Muscle of leg (tissue), 11 donors: Measurements from ENCODE around the gene SLFN5. TPM values are rescaled to one million over a fixed set of nuclear protein-coding genes. Genes with fewer than 3 reads are reported as not detected.
A peak's percentile ranks its signal among the peaks of the same experiment; 100 is the strongest.

ENCODE experiments used
- DNase-seq: peaks from one replicate; pipeline ENCODE4 v3.0.0; 2013
- H3K27ac ChIP-seq: one replicate; pipeline ENCODE4 v1.5.1; 2013; ENCODE audit warnings: mild to moderate bottlenecking, low read length, control low read depth
- H3K27me3 ChIP-seq: one replicate; pipeline ENCODE4 v1.6.1; 2013; ENCODE audit warnings: low read length; ENCODE audit not compliant: control insufficient read depth, insufficient read depth
- H3K36me3 ChIP-seq: one replicate; pipeline ENCODE4 v1.6.1; 2013; ENCODE audit warnings: low read length; ENCODE audit not compliant: control insufficient read depth, insufficient read depth
- H3K4me1 ChIP-seq: one replicate; pipeline ENCODE4 v1.6.1; 2013; ENCODE audit warnings: low read length; ENCODE audit not compliant: control insufficient read depth, insufficient read depth
- H3K4me3 ChIP-seq: one replicate; pipeline ENCODE4 v1.5.1; 2013; ENCODE audit warnings: low read length, control low read depth
- H3K9me3 ChIP-seq: replicated peaks from 2 replicates; pipeline ENCODE4 v1.6.1; 2013; ENCODE audit warnings: low read depth, low read length; ENCODE audit not compliant: control insufficient read depth
- WGBS: methylation state at CpG from one replicate; pipeline ENCODE4 v1.1.5; 2013; ENCODE audit warnings: missing lambda C conversion rate; ENCODE audit not compliant: insufficient coverage; 5-methylcytosine and 5-hydroxymethylcytosine counted together
- polyA plus RNA-seq, 8 donors: library from polyadenylated mRNA; unstranded; fragments of 120-200 nt; gene quantifications; one replicate each; pipeline versions ENCODE4 v1.2.1 to v1.2.3, GENCODE V29; 2013; ENCODE audit warnings: inconsistent platforms in 1 of 8, low replicate concordance in 1 of 8; ENCODE audit not compliant: insufficient read length in 8 of 8, insufficient read depth in 1 of 8
- total RNA-seq: library from RNA; stranded (reverse); fragments of 120-200 nt; gene quantifications from one replicate; pipeline ENCODE4 v1.2.4, GENCODE V29; 2013

SLFN5 gene
- total and polyA plus RNA-seq, 9 donors, result 2.6 to 8.9 (median 4.9) TPM

DNA sequence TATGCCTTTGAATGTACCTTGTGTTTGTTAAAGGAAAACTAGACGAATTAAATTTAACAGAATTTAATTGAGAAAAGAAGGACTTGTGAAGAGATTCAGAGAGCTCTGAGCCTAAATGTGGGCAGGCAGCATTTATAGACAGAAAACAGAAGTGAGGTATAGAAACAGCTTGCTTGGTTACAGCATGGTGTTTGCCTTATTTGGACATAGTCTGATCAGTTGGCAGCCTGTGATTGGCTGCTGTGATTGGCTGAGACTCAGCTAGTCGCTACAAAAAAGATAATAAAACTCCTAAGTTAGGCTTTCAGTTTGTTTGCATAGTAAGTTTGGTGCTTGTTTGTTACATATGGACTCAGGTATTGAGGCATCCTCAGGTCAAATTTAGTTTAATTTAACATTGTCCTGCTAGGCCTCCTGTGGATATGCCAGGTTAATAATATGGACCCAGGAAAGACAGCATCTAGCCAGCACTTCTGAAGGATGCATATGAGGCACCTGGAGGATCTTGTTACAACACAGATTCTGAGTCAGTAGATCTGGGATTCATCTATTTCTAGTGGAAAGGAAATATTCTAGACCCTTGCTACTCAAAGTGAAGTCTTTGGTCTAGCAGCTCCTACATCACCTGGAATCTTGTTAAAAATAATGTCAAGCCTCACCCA lies 43.4 kb downstream of the SLFN5 start:
- Histone ChIP-seq H3K9me3 (no peaks in the 10 kb centered on the region), H3K4me1 (no peaks in the 10 kb centered on the region), H3K27ac (no peak overlapping the region), H3K36me3 (no peaks in the 10 kb centered on the region), H3K27me3 (no peaks in the 10 kb centered on the region), H3K4me3 (no peak overlapping the region)
- whole genome bisulfite sequencing, result 29% methylated on average over 2 of the region's 2 CpGs
- no peak for DNase-seq

DNA sequence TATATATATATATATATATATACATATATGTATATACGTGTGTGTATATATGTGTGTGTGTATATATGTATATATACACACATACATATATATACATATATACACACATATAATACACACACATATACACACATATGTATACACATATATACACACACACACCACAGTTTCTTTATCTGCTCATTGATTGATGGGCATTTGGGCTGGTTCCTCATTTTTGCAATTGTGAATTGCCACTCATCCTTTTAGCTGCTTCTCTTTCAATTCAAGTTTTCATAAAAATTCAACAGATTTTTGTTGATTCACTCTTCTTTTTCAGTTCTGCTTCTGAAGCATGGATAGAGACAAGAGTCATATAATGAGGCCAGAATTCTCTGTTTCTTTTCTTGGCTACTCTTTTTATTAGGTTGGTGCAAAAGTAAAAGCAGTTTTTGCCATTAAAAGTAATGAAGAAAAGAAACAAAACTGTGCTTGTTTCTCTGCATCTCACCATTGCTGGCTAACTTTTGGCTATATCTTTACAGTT lies 44.5 kb downstream of the SLFN5 start:
- no peaks in the 10 kb centered on the region for H3K4me1 ChIP-seq
- H3K4me3 ChIP-seq, result no peak overlapping the region
- H3K36me3 ChIP-seq, result no peaks in the 10 kb centered on the region
- WGBS, result no CpG with 5 or more reads among the region's 1 CpG
- no peak overlapping the region for H3K27ac ChIP-seq
- no peaks in the 10 kb centered on the region for H3K27me3 ChIP-seq
- no peak for DNase-seq
- H3K9me3 ChIP-seq, result no peaks in the 10 kb centered on the region

DNA sequence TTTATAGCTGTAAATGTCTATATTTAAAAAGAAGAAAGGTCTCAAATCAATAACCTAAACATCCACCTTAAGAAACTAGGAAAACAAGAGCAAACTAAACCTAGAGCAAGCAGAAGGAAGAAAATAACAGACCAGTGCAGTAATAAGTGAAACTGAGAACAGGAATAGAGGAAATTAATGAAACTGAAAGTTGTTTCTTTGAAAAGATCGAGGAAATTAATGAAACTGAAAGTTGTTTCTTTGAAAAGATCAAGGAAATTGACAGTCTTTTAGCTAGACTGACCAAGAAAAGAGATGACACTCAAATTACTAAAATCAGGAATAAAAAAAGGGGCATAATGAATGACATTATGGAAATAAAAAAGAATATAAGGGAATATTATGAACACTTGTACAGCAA lies 46.4 kb downstream of the SLFN5 start:
- Histone ChIP-seq H3K36me3 (no peaks in the 10 kb centered on the region), H3K27ac (no peak overlapping the region), H3K9me3 (no peaks in the 10 kb centered on the region), H3K27me3 (no peaks in the 10 kb centered on the region), H3K4me1 (no peaks in the 10 kb centered on the region), H3K4me3 (no peak overlapping the region)
- peak; percentile 3 for DNase-seq
- no CpG with 5 or more reads among the region's 1 CpG for WGBS

DNA sequence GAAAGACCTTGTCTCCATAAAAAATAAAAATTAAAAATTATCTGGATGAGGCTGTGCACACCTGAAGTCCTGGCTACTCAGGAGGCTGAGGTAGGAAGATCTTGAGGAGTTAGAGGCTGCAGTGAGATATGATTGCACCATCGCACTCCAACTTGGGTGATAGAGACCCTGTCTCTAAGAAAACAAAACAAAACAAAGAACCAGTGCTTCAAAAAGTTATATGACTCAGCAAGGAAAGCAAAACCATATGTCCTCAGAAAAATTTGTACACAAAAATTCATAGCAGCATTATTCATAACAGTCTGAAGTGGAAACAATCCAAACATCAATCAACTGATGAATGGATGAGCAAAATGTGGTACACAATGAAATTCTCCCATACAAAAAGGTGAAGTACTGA lies 48.9 kb downstream of the SLFN5 start:
- no peaks in the 10 kb centered on the region for H3K9me3 ChIP-seq
- WGBS, result no CpG with 5 or more reads among the region's 1 CpG
- H3K27ac ChIP-seq, result no peak overlapping the region
- H3K4me3 ChIP-seq, result no peak overlapping the region
- no peak for DNase-seq
- no peaks in the 10 kb centered on the region for H3K36me3 ChIP-seq
- H3K4me1 ChIP-seq, result no peaks in the 10 kb centered on the region
- no peaks in the 10 kb centered on the region for H3K27me3 ChIP-seq

DNA sequence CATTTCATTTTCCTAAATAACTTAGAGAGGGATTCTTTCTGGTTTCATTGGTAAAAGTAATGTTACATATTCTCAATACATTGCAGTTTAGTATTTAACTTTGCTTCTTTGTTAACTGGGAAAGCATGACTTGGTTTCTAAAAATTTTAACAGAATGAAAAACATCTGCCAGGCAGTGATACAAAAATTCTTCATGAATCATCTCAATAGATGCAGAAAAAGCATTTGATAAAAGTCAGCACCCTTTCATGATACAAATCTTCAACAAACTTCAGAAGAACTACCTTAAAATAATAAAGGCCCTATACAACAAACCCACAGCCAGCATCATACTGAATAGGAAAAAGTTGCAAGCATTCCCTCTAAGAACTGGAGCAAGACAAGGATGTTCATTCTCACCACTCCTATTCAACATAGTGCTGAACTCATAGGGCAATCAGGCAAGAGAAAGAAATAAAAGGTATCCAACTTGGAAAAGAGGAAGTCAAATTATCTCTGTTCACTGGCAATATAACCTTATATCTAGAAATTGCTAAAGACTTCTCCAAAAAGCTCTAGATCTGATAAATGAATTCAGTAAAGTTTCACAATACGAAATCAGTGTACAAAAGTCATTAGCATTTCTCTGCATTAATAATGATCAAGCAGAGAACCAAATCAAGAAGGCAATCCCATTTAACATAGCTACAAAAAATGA lies 50.4 kb downstream of the SLFN5 start:
- DNase-seq, result no peak
- Histone ChIP-seq H3K27me3 (no peaks in the 10 kb centered on the region), H3K9me3 (no peaks in the 10 kb centered on the region), H3K36me3 (no peaks in the 10 kb centered on the region), H3K4me3 (no peak overlapping the region), H3K27ac (no peak overlapping the region), H3K4me1 (no peaks in the 10 kb centered on the region)
- WGBS, result no CpG with 5 or more reads among the region's 1 CpG

DNA sequence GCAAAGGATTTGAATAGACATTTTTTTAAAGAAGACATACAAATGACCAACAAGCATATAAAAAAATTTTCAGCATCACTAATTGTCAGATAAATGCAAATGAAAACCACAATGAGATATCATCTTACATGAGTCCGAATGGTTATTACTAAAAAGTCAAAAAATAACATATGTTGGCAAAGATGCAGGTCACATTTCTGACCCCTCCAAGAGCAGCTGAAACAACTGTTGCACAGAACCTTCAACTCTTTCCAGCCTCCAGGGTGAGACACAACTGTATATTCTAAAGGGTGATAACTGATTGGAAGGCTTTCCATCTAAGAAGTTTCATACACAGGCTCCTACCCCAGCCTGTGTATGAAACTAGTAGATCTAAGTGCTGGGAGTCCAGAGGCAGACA lies 51.9 kb downstream of the SLFN5 start:
- no peaks in the 10 kb centered on the region for H3K27me3 ChIP-seq
- no peaks in the 10 kb centered on the region for H3K36me3 ChIP-seq
- H3K9me3 ChIP-seq, result no peaks in the 10 kb centered on the region
- H3K27ac ChIP-seq, result no peak overlapping the region
- H3K4me3 ChIP-seq, result no peak overlapping the region
- no peaks in the 10 kb centered on the region for H3K4me1 ChIP-seq
- WGBS, result no CpG with 5 or more reads among the region's 1 CpG
- no peak for DNase-seq

DNA sequence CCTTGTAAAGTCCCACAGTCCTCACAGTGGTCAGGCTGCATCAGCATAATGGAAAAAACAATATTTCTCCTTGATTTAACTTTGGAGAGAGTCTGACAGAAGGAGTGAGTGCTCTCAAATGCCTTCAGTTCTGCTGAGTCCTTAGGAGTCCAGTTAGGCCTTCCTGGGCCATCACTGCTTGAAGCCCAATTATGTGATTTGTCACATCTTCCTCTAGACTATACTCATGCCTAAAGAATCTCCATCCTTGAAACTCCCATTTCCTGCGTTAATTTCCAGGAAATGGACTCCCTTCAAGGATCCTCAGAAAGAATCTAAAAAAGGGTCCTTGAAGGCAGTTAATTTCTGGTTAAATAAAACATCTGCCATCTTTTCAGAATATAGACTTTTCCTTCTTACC lies 52.8 kb downstream of the SLFN5 start:
- no peak overlapping the region for H3K4me3 ChIP-seq
- DNase-seq, result no peak
- peaks cover under 1% of the 10 kb centered on the region for H3K9me3 ChIP-seq
- H3K27me3 ChIP-seq, result no peaks in the 10 kb centered on the region
- no peaks in the 10 kb centered on the region for H3K4me1 ChIP-seq
- no peak overlapping the region for H3K27ac ChIP-seq
- no peaks in the 10 kb centered on the region for H3K36me3 ChIP-seq
- WGBS, result 60% methylated on average over 1 of the region's 1 CpG

DNA sequence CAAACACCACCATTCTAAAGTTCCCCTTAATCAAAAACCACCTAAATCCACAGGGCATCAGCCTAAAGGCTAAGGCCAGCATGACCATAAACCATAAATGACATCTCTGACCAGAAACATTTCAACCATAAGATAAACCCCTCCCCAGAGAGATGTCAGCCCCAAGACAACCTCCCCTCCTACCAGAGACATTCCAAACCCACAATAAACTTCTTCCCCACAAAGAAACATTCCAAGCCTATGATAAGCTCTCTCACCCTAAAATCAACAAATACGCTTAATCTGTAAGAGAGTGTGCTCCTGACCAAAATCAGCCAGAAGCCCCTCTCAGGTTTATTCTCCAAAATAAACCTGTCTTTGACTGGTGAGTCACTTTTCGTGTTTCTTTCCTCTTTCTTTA lies 54.8 kb downstream of the SLFN5 start:
- peaks cover 4% of the 10 kb centered on the region for H3K9me3 ChIP-seq
- DNase-seq, result no peak
- no peaks in the 10 kb centered on the region for H3K4me1 ChIP-seq
- 57% methylated on average over 1 of the region's 2 CpGs for WGBS
- H3K27me3 ChIP-seq, result no peaks in the 10 kb centered on the region
- no peak overlapping the region for H3K4me3 ChIP-seq
- no peaks in the 10 kb centered on the region for H3K36me3 ChIP-seq
- no peak overlapping the region for H3K27ac ChIP-seq

DNA sequence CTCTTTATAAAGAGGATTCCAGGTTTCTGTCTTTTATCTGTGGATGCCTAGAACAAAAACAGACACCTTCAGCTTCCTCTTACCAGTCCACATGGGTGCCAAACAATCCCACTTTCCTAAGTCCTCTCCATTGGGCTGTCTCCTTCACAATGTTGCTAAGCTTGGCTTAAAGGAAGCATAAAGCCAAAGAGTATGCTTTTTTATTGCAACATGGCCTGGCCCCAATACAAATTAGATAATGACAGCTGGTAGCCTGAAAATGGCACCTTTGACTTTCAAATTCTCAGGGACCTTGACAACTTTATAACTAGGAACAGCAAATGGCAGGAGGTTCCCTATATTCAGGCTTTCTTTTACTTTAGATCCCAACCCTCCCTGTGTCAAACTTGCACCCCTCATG lies 55.8 kb downstream of the SLFN5 start:
- no peaks in the 10 kb centered on the region for H3K4me1 ChIP-seq
- no peak for DNase-seq
- H3K36me3 ChIP-seq, result no peaks in the 10 kb centered on the region
- peaks cover 4% of the 10 kb centered on the region for H3K9me3 ChIP-seq
- no peak overlapping the region for H3K4me3 ChIP-seq
- no peaks in the 10 kb centered on the region for H3K27me3 ChIP-seq
- H3K27ac ChIP-seq, result no peak overlapping the region

DNA sequence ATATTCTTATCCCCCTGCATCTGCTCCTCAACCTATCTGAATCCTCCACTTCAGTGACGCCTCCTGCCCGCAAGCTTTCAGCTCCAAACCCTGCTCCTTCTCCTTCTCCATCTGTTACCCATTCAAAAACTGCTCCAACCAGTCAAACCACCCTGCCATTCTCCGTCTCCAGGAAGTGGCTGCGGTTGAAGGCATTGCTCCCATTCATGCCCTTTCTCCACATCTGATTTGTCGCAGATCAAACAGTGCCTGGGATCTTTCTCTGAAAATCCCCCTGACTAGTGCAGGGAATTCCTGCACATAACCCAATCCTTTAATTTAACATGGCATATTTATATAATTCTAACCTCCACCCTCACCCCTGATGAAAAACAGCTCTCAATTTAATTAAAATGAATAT lies 56.3 kb downstream of the SLFN5 start:
- H3K27ac ChIP-seq, result no peak overlapping the region
- peaks cover 4% of the 10 kb centered on the region for H3K9me3 ChIP-seq
- H3K27me3 ChIP-seq, result no peaks in the 10 kb centered on the region
- H3K4me3 ChIP-seq, result no peak overlapping the region
- H3K4me1 ChIP-seq, result no peaks in the 10 kb centered on the region
- WGBS, result 71% methylated on average over 5 of the region's 5 CpGs
- H3K36me3 ChIP-seq, result no peaks in the 10 kb centered on the region
- no peak for DNase-seq
